Limb (tissue), 2 donors: Measurements from ENCODE around the gene DHRS13.
"Not testable (repeated sequence)": the region's sequence is repeated elsewhere in the genome, so short reads cannot be mapped to it uniquely, and the experiment has no call there.

Experiments
- DNase-seq, 2 donors: peaks; one replicate each; pipeline ENCODE4 v3.0.0-alpha.2; 2016; ENCODE audit errors: extremely low spot score in 2 of 2

DHRS13 gene

GRCh38 chr17:28903546-28903841 is 615 bp upstream of the DHRS13 start:
- not testable (repeated sequence) for DNase-seq

GRCh38 chr17:28901866-28902818 is 737 bp downstream of the DHRS13 start:
- DNase-seq: peak; percentile 15 to 75

- no peak for DNase-seq
Measured at GRCh38 chr17:28900986-28901726, 1.7 kb downstream of the DHRS13 start.

- DNase-seq: no peak
Measured at GRCh38 chr17:28899212-28899815, 3.6 kb downstream of the DHRS13 start.

GRCh38 chr17:28898527-28898955 is 4.3 kb downstream of the DHRS13 start:
- DNase-seq: no peak

- no peak for DNase-seq
Measured at GRCh38 chr17:28897769-28898526, 4.9 kb downstream of the DHRS13 start.

GRCh38 chr17:28896884-28897768 is 5.8 kb downstream of the DHRS13 start, which contains the start of gene FLOT2:
Gene FLOT2, minus strand, starts transcription at chr17:28897733. Its CDS starts 159 bp downstream, at chr17:28897574.
- DNase-seq: peak; percentile 27 to 80

GRCh38 chr17:28896491-28896883 is 6.4 kb downstream of the DHRS13 start:
- no peak for DNase-seq

- DNase-seq: no peak
Measured at GRCh38 chr17:28895794-28896447, 7.0 kb downstream of the DHRS13 start.

GRCh38 chr17:28893248-28894183 is 9.4 kb downstream of the DHRS13 start:
- DNase-seq: not testable (repeated sequence)

GRCh38 chr17:28892024-28892423 is 10.9 kb downstream of the DHRS13 start:
- no peak for DNase-seq

- no peak for DNase-seq
Measured at GRCh38 chr17:28891201-28891600, 11.7 kb downstream of the DHRS13 start.

GRCh38 chr17:28889996-28890395 is 12.9 kb downstream of the DHRS13 start:
- no peak for DNase-seq

GRCh38 chr17:28888832-28889231 is 14.0 kb downstream of the DHRS13 start:
- no peak for DNase-seq

- no peak for DNase-seq
Measured at GRCh38 chr17:28887871-28888471, 14.9 kb downstream of the DHRS13 start.

- no peak for DNase-seq
Measured at GRCh38 chr17:28885951-28886350, 16.9 kb downstream of the DHRS13 start.

- DNase-seq: no peak
Measured at GRCh38 chr17:28885363-28885762, 17.5 kb downstream of the DHRS13 start.
